HG03108 (cell line): ENCODE measurements around the gene OSR1.
A peak's percentile ranks its signal among the peaks of the same experiment; 100 is the strongest.

ENCODE experiments used
- ATAC-seq: cut with Tn5 transposase; IDR thresholded peaks from one replicate; pipeline ENCODE4 v1.9.1; 2021; ENCODE audit warnings: moderate library complexity; ENCODE audit not compliant: unreplicated experiment

OSR1 gene

DNA sequence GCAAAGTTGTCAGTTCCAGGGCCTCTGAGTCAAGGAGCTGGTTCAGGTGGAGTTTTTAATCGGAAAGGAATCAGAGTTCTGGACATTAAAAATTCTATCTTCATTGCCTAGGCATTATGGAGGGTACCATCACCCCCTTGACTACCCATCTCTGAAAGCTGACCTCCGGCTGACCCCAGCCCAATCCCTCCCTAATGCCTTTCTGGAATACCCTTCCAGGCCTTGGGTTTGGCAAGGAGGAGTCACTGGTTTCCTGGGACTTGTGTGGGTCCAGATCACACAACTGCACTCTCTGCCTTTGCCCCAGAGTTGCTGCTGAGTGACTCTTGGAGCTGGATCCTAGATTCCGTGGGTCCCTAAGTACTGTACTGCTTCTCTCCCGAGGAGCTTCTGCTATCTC, 1.0 kb upstream of the OSR1 start:
- no peak for ATAC-seq

DNA sequence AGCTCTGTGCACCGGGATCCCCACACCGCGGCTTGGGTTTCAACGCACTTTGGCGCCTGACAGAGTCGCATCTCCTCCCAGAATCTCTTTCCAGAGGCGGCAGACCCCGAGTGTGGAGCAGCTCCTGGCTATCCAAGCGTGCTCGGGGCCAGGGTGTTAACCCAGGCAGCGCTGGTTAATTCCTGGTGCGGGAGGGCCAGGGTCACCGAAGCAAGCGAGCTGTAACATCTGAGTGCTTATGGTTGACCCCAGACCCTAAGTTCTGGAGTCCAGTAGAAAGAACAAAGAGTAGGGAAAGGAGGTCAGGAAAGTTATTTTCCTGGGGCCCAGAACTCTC, 566 bp upstream of the OSR1 start:
- no peak for ATAC-seq

DNA sequence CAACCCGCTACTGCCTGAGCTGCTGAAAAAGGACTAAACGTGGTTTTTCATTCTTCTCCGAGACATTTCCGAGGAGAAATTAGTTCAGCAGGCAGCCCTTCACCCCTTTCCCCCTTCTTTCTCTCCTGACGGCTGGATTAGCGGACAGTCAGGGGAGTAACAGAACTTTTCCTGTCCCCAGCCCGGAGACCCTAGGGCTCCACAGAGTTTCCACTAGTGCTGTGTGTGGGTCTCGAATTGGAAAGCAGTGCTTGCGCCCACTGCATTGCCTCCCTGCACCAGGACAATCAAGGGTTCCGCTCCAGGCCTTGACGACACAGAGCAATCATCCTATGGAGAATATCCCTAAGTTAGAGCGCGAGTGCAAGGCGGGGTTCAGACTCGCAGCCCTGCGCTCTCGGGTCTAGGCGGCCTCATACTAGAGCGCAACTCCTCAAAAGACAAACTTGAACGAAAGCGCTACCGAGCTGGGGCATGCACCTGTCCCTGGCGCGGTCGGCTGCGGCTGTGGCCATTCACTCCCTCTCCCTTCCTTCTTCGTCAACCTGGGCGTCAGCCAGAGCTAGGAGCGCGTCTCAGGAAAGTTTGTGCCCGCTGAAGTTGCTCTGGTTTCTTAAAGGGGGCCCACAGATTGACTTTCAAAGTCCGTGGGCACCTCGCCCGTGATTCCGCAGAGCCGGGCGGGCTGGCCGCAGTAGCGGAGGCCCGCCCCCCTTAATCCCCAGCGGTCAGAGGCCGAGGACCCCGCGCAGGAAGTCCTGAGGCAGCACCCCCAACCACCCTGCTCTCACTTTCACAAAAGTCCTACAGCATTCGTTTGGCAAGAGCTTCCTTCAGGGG, 801 bp downstream of the OSR1 start:
- no peak for ATAC-seq

DNA sequence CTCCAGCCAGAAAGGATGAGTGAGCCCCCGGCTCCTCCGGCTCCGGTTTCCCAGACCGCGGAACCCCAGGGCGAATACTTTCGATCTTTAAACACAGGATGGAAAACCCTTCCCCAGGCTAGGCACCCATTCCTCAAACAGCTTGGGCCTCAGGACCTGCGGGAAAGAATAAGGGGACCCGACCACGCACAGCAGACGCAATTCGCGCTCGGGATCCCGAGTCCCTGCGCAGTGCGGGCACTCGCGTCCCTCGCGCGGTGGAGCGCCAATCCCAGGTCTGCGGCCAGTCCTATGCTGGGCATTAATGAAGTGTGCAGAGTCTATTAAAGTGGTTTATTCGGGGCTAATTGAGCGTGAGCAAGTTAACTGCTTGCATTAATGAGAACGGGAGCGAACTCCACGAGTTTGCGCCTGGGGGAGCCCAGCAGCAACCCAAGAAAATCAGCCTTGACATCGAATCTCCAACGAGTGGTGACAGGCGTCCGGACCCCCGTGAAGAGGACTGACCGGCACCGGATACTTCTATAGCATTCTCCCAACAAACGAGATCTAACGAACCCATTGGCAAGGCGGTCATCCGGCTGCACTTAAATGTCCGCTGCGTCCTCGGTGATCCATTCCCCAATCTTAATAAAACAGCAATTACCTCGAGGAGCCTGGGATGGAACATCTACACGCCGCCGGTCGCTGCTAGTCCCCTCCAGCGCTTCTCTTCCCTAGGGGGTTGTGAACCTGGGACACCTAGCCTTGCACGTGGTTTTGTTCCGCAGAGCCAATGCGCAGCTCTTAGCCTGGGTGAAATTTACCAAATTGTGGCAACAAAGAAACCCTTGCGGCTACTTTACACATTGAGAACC, 1.6 kb downstream of the OSR1 start:
- no peak for ATAC-seq

DNA sequence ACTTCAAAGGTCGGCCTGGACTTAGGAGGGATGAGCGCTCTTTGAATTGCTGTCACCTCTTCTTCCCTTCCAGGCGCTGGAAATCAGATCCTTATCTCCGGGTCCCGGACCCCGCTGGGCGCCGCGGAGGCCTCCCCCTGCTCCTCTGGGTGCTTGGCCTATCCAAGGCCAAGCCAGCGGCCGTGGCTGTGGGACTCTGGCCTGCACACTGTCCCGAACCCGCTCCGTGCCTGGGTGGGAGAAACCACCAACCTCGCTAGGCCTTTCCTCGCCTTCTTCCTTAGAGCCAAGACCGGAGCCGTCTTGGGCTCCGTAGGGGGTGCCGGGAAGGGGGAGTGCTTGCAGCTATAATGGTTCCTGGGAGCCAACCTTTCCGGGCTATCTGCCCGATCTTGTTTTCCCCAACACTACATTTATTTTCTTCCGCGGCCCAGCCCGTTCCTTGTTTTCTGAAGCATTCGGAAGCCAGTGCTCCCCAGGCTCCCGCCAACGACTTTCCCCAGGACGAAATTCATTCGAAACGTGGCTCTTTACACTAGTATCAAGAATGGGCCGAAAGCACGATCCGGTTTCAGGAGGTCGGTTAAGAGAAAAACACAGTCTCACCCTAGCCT, 2.4 kb downstream of the OSR1 start:
- no peak for ATAC-seq

DNA sequence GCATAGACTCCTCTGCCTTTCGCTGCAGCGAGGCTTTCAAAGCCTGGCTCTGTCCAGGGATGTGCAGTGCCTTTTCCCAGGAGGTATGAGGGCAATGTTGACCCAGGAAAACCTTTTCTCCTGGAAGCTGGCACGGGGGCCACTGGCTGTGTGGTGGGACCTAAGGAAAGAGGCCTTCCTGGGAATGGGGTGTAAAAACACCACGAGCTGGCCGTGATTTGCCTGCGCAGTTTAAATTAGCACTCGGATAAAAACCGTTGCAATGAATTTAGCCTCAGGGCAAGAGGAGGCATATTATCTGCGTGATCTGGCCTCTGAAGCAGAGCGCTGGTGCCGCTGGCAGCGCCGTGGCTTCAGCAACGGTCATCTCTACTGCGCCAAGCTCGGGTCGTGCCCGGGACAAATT, 3.0 kb downstream of the OSR1 start:
- ATAC-seq: no peak

DNA sequence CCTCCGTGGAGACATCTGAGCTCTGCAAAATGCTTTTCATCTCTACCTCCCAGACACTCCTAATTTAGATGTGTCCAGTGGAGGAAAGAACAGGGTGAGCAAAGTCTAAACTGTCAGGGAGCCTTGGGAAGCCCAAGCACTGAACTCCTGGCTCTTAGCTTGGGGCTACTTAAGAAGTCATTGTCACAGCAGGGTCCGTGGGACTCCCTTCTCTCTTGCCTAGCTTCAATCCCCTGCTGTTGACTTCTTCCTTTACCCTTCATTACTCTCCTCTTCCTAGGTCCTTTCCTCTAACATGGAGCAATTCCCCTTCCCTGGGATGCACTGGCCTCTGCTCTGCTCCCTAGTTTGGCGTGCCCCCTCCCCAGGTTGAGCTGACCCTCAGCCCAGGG, 3.4 kb downstream of the OSR1 start:
- no peak for ATAC-seq

DNA sequence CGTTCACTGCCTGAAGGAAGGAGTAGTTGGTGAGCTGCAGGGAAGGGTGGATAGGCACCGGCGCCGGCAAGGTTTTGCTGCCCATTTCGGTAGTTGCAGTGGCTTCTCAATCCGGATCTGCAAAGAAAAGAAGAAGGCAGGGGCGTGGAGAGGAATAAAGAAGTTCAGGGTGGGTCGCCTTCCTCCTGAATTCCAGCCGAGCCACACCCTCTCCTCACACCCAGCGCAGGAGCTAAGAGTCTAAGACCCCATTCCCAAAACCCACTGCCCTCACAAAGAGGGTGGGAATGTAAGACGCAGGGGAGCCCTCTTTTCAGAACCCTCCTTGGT, 4.7 kb downstream of the OSR1 start:
- ATAC-seq: no peak

DNA sequence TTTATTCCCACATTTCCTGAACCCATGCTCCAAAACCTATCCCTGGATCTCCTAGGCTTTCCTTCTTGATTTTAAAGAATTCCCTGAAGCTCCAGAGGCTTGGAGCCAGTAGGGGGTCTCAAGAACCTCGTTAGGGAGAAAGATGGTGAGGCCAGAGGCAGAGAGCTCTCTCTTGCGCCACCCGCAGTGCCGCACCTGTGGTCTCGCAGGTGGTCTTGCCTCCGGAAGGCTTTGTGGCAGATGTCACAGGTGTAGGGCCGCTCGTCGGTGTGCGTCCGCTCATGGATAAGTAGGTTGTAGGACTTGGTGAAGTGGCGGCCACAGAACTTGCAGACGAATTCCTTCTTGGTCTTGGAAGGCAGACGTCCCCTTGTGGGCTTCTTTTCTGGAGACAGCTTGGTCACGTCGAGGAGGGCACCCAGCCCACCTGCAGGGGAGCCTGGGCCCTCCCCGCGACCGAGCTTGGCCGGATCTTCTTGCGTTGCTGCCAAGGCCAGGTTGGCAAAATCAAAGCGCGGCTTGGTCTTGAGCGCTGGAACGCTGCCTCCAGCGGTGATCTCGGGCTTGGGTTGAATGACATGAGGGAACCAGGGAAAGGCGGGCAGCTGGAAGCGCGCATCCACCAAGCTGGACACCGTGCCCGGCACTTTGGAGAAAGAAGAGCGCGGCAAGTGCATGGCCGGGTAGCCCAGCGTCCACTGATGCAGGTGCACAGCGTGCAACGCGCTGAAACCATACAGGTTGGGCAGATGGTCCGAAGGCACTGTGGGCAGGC, 5.3 kb downstream of the OSR1 start:
- ATAC-seq: no peak

DNA sequence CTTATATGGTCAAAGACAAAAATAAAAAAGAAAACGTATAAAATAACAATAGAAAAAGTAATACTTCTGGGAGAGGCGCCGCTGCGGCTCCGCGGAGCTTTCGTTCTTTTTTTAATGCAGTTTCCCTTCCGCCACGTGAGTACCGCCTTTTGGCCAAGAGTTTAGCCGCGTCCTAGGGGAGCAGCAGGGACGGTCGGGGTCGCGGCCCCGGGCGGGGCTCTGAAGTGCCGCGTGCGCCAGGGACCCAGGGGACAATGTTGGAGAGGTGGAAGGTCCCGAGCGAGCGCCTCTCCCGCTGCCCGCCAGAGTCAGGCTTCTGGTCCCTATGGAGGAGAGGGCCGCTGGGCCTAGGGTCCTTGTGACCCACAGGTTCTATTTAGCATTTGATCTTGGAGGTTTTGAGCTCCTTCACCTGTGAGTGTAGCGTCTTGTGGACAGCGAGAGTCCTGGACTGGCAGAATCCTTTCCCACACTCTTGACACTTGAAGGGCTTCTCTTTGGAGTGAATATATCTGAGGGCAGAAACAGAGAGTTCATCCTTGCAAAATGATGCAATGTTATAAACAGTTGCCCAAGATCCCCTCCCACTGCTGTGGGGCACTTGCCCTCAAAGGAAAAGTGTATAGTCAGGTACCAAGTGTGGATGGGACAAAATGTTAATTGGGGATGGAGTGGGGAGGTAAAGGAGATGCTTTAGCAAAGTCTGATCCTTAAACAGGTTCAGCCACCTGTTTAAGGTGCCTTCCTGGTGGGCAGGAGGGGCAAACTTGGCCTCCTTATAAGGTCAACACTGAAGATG, 6.3 kb downstream of the OSR1 start:
- ATAC-seq: no peak

DNA sequence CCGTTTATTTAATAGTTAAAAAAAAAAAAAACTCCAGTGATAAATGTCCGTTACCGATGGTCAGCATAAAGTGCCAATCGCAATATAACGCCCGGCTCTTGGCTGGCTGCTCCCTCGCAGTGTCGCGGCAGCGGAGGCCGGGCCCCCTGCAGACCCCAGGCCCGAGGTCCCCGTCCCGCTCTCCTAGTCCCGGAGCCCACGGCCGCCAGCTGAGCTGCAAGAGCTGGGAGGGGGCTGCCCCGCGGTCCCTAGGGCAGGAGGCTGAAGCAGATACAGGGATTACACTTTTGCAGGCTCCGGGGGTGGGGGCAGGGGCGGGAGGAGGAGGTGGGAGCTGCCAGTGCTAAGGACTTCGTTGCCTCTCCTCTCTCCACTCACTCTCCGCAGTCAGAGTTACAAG, 6.9 kb downstream of the OSR1 start:
- ATAC-seq: no peak

DNA sequence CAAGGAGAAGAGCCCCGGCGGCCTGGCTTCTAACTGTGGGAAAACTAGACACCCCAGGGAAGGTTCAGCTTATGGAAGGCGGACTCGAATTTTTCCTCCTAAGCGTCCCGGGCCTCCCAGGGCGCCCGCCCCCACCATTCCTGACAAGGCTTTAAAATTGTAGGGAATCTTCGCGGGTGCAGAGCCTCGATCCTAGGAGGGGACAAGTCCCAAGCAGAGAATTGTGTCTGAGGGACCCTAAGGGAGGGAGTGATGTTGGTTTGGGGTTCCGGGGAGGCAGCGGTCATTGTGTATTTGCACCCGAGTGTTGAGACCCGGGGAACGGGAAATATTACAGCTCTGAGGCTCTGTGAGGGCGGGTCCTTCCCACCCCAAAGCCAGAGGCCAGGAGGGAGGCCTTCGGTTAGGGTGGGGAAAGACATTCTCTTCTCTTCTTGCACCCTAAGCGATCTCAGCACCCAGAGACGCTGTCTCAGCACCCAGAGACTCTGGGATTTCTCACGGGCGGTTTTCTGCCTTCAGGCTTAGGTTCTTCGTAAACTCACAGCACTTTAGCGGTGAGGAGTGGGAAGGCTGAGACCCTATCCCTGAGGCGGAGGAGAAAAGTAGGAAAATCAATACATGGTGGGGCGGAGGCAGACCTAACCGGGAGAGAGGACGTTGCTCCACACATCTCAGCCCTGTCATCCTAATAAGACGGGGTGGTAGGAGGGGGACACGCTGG, 7.6 kb downstream of the OSR1 start:
- no peak for ATAC-seq

DNA sequence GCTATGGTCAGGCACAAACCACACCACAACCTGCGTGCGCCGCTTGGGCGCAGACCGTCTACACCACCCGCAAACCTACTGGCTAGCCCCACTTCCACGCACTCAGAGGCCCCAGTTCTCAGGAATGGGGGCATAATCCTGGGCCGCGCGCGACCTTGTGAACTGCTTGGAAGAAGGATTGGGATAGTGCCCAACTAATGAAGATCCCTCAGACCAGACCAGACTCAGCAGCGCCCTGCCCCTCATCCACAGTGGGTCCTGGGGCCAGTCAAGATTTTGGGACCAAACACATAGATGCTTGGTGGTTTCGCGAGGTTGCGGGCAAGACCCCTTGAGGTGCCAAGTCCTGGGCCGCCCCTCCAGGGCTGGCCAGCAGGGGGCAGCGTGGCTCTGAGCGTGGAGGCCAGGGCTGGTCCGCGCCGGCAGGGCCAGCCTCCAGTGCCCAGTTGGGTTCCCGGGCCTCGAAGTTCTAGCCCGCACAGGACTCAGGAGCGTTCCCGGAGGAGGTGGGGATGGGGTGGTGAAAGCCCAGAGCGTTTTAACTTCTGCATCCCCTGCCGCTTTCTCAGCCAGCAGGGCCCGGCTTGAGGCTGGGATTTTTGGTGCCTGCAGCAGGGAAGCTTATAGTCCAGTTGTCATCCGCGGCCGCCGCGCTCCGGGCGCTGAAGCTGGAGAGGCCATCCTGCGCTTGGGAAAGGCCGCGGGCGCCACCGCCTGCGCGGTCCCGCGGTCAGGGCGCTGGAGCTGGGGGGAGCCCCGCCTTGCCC, 8.3 kb downstream of the OSR1 start:
- ATAC-seq: no peak

DNA sequence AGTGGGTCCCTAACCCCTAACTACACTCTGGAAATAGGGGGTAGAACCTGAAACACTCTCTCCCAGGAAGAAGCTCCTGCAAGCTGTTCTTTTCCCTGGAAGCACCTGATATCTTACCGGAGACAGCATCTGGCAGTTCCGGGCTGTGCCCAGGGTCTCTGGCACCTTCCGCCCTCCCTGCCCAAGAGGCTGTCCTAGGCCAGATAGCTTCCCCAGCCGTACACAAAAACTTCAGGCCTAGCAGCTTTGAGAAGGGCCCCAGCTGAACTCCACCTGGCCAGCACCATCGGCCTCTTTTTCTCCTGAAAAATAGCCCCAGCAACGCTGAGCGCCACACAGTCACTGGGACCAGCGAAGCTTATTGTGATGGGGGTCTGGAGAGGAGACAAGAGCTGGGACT, 9.7 kb downstream of the OSR1 start:
- ATAC-seq: no peak

DNA sequence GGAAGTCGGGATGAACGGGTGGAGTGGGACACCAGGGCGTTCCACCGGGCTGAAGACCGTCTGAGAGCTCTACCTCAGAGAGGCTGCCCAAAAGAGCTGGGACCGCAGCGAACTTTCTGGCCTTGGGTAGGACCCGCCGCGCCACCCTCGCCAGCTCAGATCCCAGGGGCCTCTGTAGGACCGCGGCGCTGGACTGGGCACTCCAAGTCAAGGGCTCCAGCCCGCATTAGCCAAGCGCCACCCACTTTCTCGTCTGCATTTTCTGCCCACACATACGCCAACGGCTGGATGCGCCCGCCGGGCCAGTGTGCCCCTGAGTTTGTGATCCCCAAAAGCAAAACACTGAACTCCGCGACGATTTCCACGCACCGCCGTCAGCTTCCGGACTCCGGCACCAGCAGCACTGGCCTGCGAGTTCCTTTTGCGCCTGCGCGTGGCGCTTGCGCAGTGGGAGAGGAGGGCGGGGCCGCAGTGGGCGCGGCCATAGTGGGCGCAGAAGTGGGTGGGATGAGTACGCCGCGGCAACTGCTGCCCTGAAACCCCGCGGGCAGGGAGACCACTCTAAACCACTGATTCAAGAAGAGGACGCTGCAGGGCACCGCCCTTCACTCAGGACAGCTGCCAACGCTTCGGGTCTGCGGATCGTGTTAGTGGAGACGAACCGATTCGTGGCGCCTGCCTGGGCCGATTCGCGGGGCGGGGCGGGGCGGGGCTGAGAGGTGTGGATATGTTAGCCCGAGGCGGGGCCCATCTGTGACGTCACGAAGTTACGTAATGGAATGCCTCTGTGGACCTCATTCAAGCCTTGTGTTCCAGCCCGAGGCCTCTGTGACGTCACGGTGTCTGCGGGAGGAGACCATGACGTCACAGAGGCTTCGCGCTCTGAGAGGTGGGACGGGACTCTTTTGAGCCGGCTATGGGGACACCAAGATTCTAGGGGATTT, 10.5 kb downstream of the OSR1 start:
- peak; percentile 95 for ATAC-seq

DNA sequence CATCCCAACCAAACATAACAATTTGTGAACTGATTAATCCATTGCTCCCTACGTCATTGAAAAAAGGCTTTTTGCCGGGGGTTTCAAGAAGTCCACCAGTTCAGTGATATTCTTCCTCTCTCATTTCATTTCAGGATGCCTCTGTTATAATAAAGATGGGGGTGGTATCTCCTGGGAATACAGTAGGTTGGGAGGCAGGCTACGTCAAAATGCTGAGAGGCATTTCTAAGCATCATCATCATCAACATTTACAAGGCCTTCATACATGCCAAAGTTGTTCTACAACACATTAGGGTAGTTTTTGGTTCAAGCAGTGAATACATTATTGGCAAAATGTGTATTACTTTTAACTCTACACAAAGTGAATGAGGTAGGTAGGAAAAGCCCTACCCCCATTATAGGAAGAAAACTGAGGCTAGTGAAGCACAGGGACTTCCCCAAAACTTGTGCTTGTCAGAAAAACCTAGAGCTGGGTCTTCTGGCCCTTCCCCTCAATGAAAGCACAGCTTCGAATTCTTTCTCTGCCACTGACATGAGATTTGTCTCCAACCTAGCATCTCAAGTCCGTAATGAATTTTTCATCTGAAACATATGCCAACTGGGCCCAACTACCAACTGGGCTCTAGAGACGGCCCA, 11.3 kb downstream of the OSR1 start:
- peak; percentile 8 for ATAC-seq

DNA sequence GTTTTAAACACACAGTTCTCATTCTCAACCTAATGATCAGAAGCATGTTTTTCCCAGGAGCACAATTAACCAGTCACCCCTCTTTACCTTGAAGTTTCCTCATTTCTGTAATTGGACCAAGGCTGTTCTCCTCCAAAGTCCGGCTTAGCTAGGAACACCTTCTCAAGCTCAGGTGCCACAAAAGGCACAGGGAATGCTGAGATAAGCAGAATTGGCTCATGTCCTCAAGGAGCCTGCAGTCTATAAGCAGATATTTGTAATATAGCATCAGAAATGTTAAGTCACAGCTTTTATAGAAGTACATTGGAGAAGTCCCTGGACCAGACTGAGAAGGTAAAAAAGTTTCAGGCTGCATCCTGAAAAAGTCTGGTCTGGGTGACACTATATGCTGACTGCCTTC, 20.7 kb downstream of the OSR1 start:
- ATAC-seq: no peak

DNA sequence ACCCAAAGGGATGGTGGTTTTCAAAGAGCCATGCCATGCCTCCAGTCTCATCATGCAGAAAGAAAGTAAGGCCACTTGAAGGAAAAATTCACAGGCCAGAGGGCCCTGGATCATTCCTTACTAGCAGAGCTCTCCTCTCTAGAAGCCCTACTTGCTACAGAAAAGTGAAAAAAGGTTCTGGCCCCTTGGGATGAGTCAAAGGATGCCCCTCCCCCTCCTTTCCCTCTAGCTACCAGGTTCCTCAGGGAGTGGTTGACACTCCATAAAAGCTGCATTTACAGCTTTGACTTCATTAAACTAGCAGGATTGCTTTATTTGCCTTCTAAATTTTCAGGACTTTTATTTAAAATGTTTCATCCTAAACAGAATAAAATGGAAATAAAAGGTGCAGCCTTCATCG, 21.2 kb downstream of the OSR1 start:
- ATAC-seq: no peak
